Measurements from ENCODE around the gene FCGBP. TPM values are rescaled to one million over a fixed set of nuclear protein-coding genes. Genes with fewer than 3 reads are reported as not detected.
"Not testable (repeated sequence)": the region's sequence is repeated elsewhere in the genome, so short reads cannot be mapped to it uniquely, and the experiment has no call there.

FCGBP gene
- total RNA-seq, 1 experiment from 2014 or later, result 16.7 TPM

GRCh38 chr19:39897511-39898245 lies 36.8 kb downstream of the FCGBP start:
- peak; percentile 72 to 87 for DNase-seq
- H3K9me3 ChIP-seq (replicated peaks); H3K36me3 ChIP-seq; H3K27ac ChIP-seq; H3K4me3 ChIP-seq; H3K27me3 ChIP-seq: not testable (repeated sequence)
- H3K4me1 ChIP-seq, result peaks cover 14% of the 10 kb centered on the region

- not testable (repeated sequence) for H3K4me3 ChIP-seq, DNase-seq
These were observed 39.3 kb downstream of the FCGBP start for GRCh38 chr19:39895096-39895495.

GRCh38 chr19:39894236-39894606 lies 40.2 kb downstream of the FCGBP start:
- H3K27ac ChIP-seq, result peak overlapping the region; percentile 89
- H3K9me3 ChIP-seq (replicated peaks); H3K27me3 ChIP-seq: not testable (repeated sequence)
- H3K36me3 ChIP-seq, result peaks cover 11% of the 10 kb centered on the region
- H3K4me3 ChIP-seq, result peak overlapping the region; percentile 57
- DNase-seq, result peak in 1 of 2 experiments; percentile 24
- H3K4me1 ChIP-seq, result peaks cover 14% of the 10 kb centered on the region

More at GRCh38 chr19:39895096-39895495, 39.3 kb downstream of the FCGBP start:
- Histone ChIP-seq H3K36me3 (peaks cover 11% of the 10 kb centered on the region), H3K27ac (peak overlapping the region; percentile 89; the same call in 1 of the 2 replicates), H3K4me1 (peaks cover 14% of the 10 kb centered on the region)
- H3K9me3 ChIP-seq (replicated peaks); H3K27me3 ChIP-seq: not testable (repeated sequence)

GRCh38 chr19:39893366-39894235 lies 40.8 kb downstream of the FCGBP start:
- Histone ChIP-seq H3K4me1 (peaks cover 14% of the 10 kb centered on the region), H3K27ac (peak overlapping the region; percentile 89), H3K4me3 (peak overlapping the region; percentile 57), H3K36me3 (peaks cover 11% of the 10 kb centered on the region)
- peak; percentile 98 for DNase-seq
- not testable (repeated sequence) for H3K9me3 ChIP-seq (replicated peaks); H3K27me3 ChIP-seq

GRCh38 chr19:39892506-39892902 lies 41.9 kb downstream of the FCGBP start:
- peaks cover 11% of the 10 kb centered on the region for H3K36me3 ChIP-seq
- peak overlapping the region; percentile 17; the same call in 1 of the 2 replicates for H3K4me3 ChIP-seq
- not testable (repeated sequence) for H3K27ac ChIP-seq; H3K27me3 ChIP-seq; H3K9me3 ChIP-seq (replicated peaks)
- peaks cover 14% of the 10 kb centered on the region for H3K4me1 ChIP-seq
- DNase-seq, result peak in 1 of 2 experiments; percentile 27

- not testable (repeated sequence) for H3K27me3 ChIP-seq; DNase-seq; H3K27ac ChIP-seq; H3K9me3 ChIP-seq (replicated peaks); H3K4me3 ChIP-seq
- H3K4me1 ChIP-seq, result peaks cover 14% of the 10 kb centered on the region
- peaks cover 11% of the 10 kb centered on the region for H3K36me3 ChIP-seq
These were observed 42.6 kb downstream of the FCGBP start for GRCh38 chr19:39891660-39892505.

GRCh38 chr19:39890755-39891551 lies 43.5 kb downstream of the FCGBP start:
- Histone ChIP-seq H3K9me3 (replicated peaks) (no peaks in the 10 kb centered on the region), H3K27ac (no peak overlapping the region), H3K4me3 (no peak overlapping the region), H3K27me3 (no peaks in the 10 kb centered on the region), H3K36me3 (peaks cover 11% of the 10 kb centered on the region), H3K4me1 (peaks cover 14% of the 10 kb centered on the region)
- no peak for DNase-seq

- not testable (repeated sequence) for DNase-seq; H3K27ac ChIP-seq; H3K9me3 ChIP-seq (replicated peaks)
These were observed 44.3 kb downstream of the FCGBP start for GRCh38 chr19:39889872-39890754.

GRCh38 chr19:39887456-39887951 lies 46.9 kb downstream of the FCGBP start:
- peaks cover 11% of the 10 kb centered on the region for H3K36me3 ChIP-seq
- not testable (repeated sequence) for H3K27ac ChIP-seq; H3K4me1 ChIP-seq; H3K4me3 ChIP-seq; H3K27me3 ChIP-seq; DNase-seq; H3K9me3 ChIP-seq (replicated peaks)

More at GRCh38 chr19:39889872-39890754, 44.3 kb downstream of the FCGBP start:
- H3K36me3 ChIP-seq, result peaks cover 11% of the 10 kb centered on the region
- H3K4me1 ChIP-seq, result peaks cover 14% of the 10 kb centered on the region
- not testable (repeated sequence) for H3K4me3 ChIP-seq, H3K27me3 ChIP-seq

GRCh38 chr19:39885821-39886554 lies 48.4 kb downstream of the FCGBP start:
- not testable (repeated sequence) for DNase-seq; H3K36me3 ChIP-seq; H3K4me3 ChIP-seq; H3K9me3 ChIP-seq (replicated peaks); H3K27me3 ChIP-seq; H3K4me1 ChIP-seq; H3K27ac ChIP-seq

GRCh38 chr19:39884721-39885120 lies 49.7 kb downstream of the FCGBP start:
- H3K36me3 ChIP-seq; H3K4me3 ChIP-seq; H3K27me3 ChIP-seq; H3K27ac ChIP-seq; H3K4me1 ChIP-seq; DNase-seq; H3K9me3 ChIP-seq (replicated peaks): not testable (repeated sequence)
